Measurements from ENCODE around the gene DMBT1.

- peak in 1 of 3 experiments; percentile 12 for TF ChIP-seq CTCF (optimal IDR thresholded peaks at IDR 0.05 in 1 of 3, IDR thresholded peaks at IDR 0.05 in 1 of 3, conservative IDR thresholded peaks at IDR 0.05 in 1 of 3; ENCODE audit: extremely low read depth in 1 of 3, insufficient read depth in 2 of 3, low read length in 3 of 3)
- no peak for TF ChIP-seq EZH2 (IDR thresholded peaks at IDR 0.05; ENCODE audit: low read length)
Observed at GRCh38 chr10:122557516-122557915, 3.0 kb upstream of the DMBT1 start.

Measured in keratinocyte (primary cell).